ENCODE results near the gene TENM3.

GRCh38 chr4:182803235-182803634, 560.0 kb downstream of the TENM3 start:
- TF ChIP-seq CTCF (IDR thresholded peaks at IDR 0.05) (no peak), POLR2A (IDR thresholded peaks at IDR 0.05) (no peak)

Data from adrenal gland (tissue), 5 donors.